Osteoblast (primary cell): ENCODE measurements around the gene C14orf119. TPM values are rescaled to one million over a fixed set of nuclear protein-coding genes. Genes with fewer than 3 reads are reported as not detected.

Source experiments
- DNase-seq: peaks from one replicate; pipeline ENCODE4 v3.0.0; 2011; ENCODE audit warnings: low spot score, mixed read lengths; ENCODE audit not compliant: insufficient read length; ENCODE audit errors: missing footprints
- H2AFZ ChIP-seq: 2 replicates; pipeline ENCODE4 v1.6.0; 2011; ENCODE audit warnings: mild to moderate bottlenecking, low read length
- H3K27ac ChIP-seq: 2 replicates; pipeline ENCODE4 v1.5.1; 2011; ENCODE audit warnings: mild to moderate bottlenecking, low read depth, low read length, moderate library complexity
- H3K27me3 ChIP-seq: 2 replicates; pipeline ENCODE4 v1.6.0; 2012; ENCODE audit warnings: mild to moderate bottlenecking, control low read depth, inconsistent platforms, low read length, moderate library complexity; ENCODE audit not compliant: insufficient read depth
- H3K36me3 ChIP-seq: 2 replicates; pipeline ENCODE4 v1.5.1; 2011; ENCODE audit warnings: mild to moderate bottlenecking, low read length, control low read depth, moderate library complexity; ENCODE audit not compliant: insufficient read depth
- H3K4me1 ChIP-seq: 2 replicates; pipeline ENCODE4 v1.5.1; 2011; ENCODE audit warnings: mild to moderate bottlenecking, low read length, control low read depth, moderate library complexity; ENCODE audit not compliant: insufficient read depth
- H3K4me2 ChIP-seq: 2 replicates; pipeline ENCODE4 v1.6.0; 2011; ENCODE audit warnings: mild to moderate bottlenecking, low read length; ENCODE audit not compliant: insufficient read depth
- H3K4me3 ChIP-seq: fragments of 200-600 bp; sonication (generic); 3 replicates; pipeline ENCODE4 v1.5.1; 2012; ENCODE audit warnings: mild to moderate bottlenecking, low read length, inconsistent platforms; ENCODE audit not compliant: insufficient read depth
- H3K79me2 ChIP-seq: 2 replicates; pipeline ENCODE4 v1.6.0; 2012; ENCODE audit warnings: mild to moderate bottlenecking, low read length, control low read depth, inconsistent platforms; ENCODE audit not compliant: insufficient read depth
- H3K9me3 ChIP-seq: 2 replicates; pipeline ENCODE4 v1.5.1; 2011; ENCODE audit warnings: low read depth, low read length, control low read depth
- H4K20me1 ChIP-seq: 2 replicates; pipeline ENCODE4 v1.6.0; 2012; ENCODE audit warnings: mild to moderate bottlenecking, low read length, control low read depth; ENCODE audit not compliant: insufficient read depth
- CTCF ChIP-seq: IDR thresholded peaks from 2 replicates; pipeline ENCODE4 v1.5.1; 2011; ENCODE audit warnings: mild to moderate bottlenecking, low read depth, low read length, moderate library complexity; ENCODE audit errors: extremely low read depth
- total RNA-seq: library from RNA; depleted of rRNA; stranded (reverse); fragments of >200 nt; gene quantifications from 2 replicates; pipeline ENCODE4 v1.2.3, GENCODE V29; 2012

Gene C14orf119
- total RNA-seq, 1 donor: 43.1 TPM

DNA sequence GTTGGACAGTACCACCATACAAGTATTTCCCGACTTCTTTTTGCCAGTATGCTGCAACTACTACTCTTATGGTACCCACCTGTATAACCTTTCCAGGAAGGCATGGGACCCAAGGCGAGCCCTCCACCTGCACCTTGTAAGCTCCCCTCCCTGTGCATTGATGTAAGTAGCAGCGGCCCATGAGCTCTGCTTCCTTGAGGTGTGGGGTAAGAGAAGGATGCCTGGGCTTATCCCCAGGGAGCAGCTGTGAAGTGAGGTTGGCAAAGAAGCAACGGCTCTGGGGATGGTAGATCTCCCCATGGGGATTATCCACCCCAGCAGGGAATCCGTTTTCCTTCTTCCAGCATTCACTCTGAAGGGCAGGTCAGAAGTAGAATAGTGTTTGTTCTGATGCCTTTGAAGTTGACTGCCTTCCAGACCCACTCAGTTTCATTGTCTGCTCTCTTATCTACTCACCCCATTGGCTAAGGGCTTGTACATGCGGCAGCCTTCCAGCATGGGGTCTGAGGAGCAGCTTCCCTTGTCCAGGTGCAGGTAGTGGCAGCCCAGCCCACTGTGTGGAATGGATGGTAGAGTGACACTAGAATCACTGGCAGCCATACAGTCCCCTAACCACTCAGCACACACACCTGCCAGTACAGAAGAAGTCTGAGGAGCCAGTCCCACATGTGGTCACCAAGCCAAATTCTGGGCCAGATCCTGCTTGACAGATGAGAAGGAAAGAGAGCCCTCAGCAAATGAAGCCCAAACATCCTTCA, 6.1 kb downstream of the C14orf119 start:
- Histone ChIP-seq H3K27me3 (no peaks in the 10 kb centered on the region), H3K9me3 (no peaks in the 10 kb centered on the region), H3K4me3 (no peak overlapping the region), H3K79me2 (peaks cover 33% of the 10 kb centered on the region), H2AFZ (no peak overlapping the region), H3K4me2 (no peak overlapping the region), H4K20me1 (peaks cover 34% of the 10 kb centered on the region), H3K4me1 (peaks cover 12% of the 10 kb centered on the region), H3K27ac (no peak overlapping the region), H3K36me3 (peaks cover 24% of the 10 kb centered on the region)
- TF ChIP-seq CTCF: no peak
- no peak for DNase-seq

DNA sequence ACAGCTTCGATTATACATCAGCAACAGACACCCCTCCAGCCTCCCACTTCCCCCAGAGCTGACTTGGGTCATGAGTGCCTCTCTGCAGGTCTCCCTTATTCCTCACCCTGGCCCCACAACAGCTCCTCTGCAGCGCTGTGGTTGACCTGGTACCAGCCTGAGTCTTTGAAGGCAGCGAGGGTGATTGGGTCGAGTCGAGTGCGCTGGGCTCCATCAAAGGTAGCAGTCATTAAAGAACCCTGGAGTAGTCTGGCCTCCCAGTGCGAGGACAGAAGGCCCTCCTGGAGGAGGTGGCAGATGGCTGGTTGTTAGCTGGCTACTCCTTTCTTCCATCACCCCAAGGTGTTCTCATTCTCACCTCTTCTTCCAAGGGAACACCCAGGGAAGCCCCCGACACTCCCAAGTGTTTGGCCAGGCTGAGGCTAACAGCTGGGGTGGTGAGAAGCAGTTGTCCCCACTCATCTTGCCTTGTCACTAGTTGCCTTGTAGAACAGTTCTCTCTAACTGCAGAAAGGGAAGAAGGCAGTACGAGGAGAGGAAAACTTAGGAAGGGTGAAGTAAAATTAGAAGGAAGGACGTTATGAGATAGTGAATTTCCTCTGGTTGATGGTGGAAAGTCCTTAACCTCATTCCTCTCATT, 6.8 kb downstream of the C14orf119 start:
- Histone ChIP-seq H3K9me3 (no peaks in the 10 kb centered on the region), H2AFZ (no peak overlapping the region), H3K79me2 (peaks cover 26% of the 10 kb centered on the region), H4K20me1 (peaks cover 27% of the 10 kb centered on the region), H3K4me2 (no peak overlapping the region), H3K27me3 (no peaks in the 10 kb centered on the region), H3K36me3 (peaks cover 24% of the 10 kb centered on the region), H3K4me1 (peaks cover 5% of the 10 kb centered on the region), H3K4me3 (no peak overlapping the region), H3K27ac (no peak overlapping the region)
- no peak for TF ChIP-seq CTCF
- DNase-seq: no peak

DNA sequence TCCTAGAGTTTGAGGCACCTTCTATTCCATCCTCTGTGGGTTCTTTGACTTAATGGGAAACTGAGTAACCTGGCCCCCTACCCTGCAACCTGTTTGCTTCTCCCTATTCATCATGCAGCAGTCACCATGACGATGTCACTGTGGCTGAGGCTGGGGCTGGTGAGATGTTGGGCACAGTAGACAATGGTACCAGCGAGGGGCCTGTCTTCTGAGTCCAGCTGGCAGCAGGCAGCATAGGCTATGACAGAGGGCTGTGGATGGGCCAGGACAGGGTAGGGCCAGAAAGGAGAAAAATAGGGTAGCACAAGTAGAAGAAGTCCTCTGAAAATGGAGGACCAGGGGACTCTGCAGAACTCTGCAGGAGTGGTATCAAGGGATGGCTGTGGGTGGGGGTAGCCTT, 7.5 kb downstream of the C14orf119 start:
- H3K9me3 ChIP-seq: no peaks in the 10 kb centered on the region
- no peak overlapping the region for H3K27ac ChIP-seq
- no peak overlapping the region for H2AFZ ChIP-seq
- no peak for DNase-seq
- no peak for TF ChIP-seq CTCF
- peaks cover 19% of the 10 kb centered on the region for H3K79me2 ChIP-seq
- H4K20me1 ChIP-seq: peaks cover 20% of the 10 kb centered on the region
- no peaks in the 10 kb centered on the region for H3K27me3 ChIP-seq
- peaks cover 19% of the 10 kb centered on the region for H3K36me3 ChIP-seq
- H3K4me3 ChIP-seq: no peak overlapping the region
- H3K4me1 ChIP-seq: no peaks in the 10 kb centered on the region
- H3K4me2 ChIP-seq: no peak overlapping the region

DNA sequence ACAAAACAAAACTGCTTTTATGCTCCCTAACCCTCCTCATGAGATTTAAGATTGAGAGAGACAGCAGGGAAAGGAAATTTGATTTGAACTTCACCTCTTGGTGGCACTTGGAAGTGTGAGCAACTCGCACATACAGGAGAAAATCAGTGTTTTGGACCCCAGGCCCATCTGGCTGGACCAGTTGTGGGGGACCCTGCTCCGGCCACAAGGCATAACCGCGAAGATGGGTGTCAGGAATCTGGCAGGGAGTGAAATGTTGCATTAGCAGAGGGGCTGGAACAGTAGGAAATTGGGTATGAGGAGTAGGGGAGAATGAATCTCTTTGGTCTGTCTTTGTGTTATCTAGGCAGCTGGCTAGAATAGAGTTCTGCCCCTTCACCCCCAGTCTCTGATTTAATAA, 8.3 kb downstream of the C14orf119 start:
- Histone ChIP-seq H3K9me3 (no peaks in the 10 kb centered on the region), H3K27ac (no peak overlapping the region), H4K20me1 (peaks cover 12% of the 10 kb centered on the region), H3K4me2 (no peak overlapping the region), H3K4me3 (no peak overlapping the region), H3K79me2 (peaks cover 11% of the 10 kb centered on the region), H3K36me3 (peaks cover 12% of the 10 kb centered on the region), H3K4me1 (no peaks in the 10 kb centered on the region), H2AFZ (no peak overlapping the region), H3K27me3 (no peaks in the 10 kb centered on the region)
- DNase-seq: no peak
- no peak for TF ChIP-seq CTCF
